GM06990 (cell line): Measurements from ENCODE around the gene TGM3.

Experiments used
- DNase-seq: peaks from one replicate; pipeline ENCODE4 v3.0.0-alpha.2; 2011; ENCODE audit not compliant: insufficient read length; ENCODE audit errors: extremely low read depth
- H3K27me3 ChIP-seq: replicated peaks from 2 replicates; pipeline ENCODE4 v1.6.0; 2011; ENCODE audit warnings: low read length; ENCODE audit not compliant: control insufficient read depth, insufficient read depth
- H3K36me3 ChIP-seq: 2 replicates; pipeline ENCODE4 v1.5.1; 2011; ENCODE audit warnings: low read length; ENCODE audit not compliant: control insufficient read depth, insufficient read depth
- H3K4me3 ChIP-seq: replicated peaks from 2 replicates; pipeline ENCODE4 v1.5.1; 2011; ENCODE audit warnings: low read depth, mild to moderate bottlenecking, control low read depth, low read length
- CTCF ChIP-seq: IDR thresholded peaks from 2 replicates; pipeline ENCODE4 v1.5.1; 2011; ENCODE audit warnings: low read length, control low read depth, mild to moderate bottlenecking, inconsistent platforms; ENCODE audit not compliant: insufficient read depth, poor library complexity, severe bottlenecking

The TGM3 gene

GRCh38 chr20:2387580-2387979, 91.8 kb downstream of the TGM3 start:
- DNase-seq = no peak
- Histone ChIP-seq H3K36me3 (no peaks in the 10 kb centered on the region), H3K27me3 (no peaks in the 10 kb centered on the region), H3K4me3 (no peak overlapping the region)
- TF ChIP-seq CTCF = no peak
